ENCODE results near the gene PTPRM.

DNA sequence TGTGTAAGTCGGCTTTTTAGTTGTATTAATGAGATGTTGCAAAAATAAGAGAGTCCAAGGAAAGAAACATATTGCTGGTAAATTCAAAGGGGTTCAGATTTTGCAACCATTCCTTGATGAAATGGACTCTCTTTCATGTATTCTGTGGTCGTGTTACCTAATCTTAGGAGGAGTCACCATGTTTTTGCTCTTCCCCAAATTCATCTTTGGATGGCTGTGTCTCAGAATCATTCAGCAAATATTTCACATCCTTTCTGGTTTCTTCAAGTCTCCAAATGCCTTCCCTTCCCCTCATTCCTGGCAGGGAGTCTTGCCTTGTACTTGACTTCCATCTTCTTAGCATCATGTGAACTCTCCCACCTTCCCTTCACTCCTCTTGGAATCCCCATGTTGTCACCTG lies 66.1 kb downstream of the PTPRM start:
- TF ChIP-seq, protein P1, sequence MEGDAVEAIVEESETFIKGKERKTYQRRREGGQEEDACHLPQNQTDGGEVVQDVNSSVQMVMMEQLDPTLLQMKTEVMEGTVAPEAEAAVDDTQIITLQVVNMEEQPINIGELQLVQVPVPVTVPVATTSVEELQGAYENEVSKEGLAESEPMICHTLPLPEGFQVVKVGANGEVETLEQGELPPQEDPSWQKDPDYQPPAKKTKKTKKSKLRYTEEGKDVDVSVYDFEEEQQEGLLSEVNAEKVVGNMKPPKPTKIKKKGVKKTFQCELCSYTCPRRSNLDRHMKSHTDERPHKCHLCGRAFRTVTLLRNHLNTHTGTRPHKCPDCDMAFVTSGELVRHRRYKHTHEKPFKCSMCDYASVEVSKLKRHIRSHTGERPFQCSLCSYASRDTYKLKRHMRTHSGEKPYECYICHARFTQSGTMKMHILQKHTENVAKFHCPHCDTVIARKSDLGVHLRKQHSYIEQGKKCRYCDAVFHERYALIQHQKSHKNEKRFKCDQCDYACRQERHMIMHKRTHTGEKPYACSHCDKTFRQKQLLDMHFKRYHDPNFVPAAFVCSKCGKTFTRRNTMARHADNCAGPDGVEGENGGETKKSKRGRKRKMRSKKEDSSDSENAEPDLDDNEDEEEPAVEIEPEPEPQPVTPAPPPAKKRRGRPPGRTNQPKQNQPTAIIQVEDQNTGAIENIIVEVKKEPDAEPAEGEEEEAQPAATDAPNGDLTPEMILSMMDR (conservative IDR thresholded peaks at IDR 0.05; ENCODE audit: low read depth, low read length) = no peak
- TF ChIP-seq EZH2 (IDR thresholded peaks at IDR 0.05; ENCODE audit: low read length, unreplicated experiment) = no peak
